HG03064 (cell line): ENCODE data around the gene HYAL3.
"Not testable (repeated sequence)": the region's sequence is repeated elsewhere in the genome, so short reads cannot be mapped to it uniquely, and the experiment has no call there.

Experiments
- ATAC-seq: cut with Tn5 transposase; IDR thresholded peaks from one replicate; pipeline ENCODE4 v1.9.1; 2021; ENCODE audit warnings: low read depth; ENCODE audit not compliant: unreplicated experiment

HYAL3 gene

GRCh38 chr3:50316657-50317242 lies 17.5 kb upstream of the HYAL3 start:
- no peak for ATAC-seq

- no peak for ATAC-seq
Observed at GRCh38 chr3:50314816-50315215, 15.6 kb upstream of the HYAL3 start.

- no peak for ATAC-seq
Observed at GRCh38 chr3:50314342-50314741, 15.1 kb upstream of the HYAL3 start.

- not testable (repeated sequence) for ATAC-seq
Observed at GRCh38 chr3:50312041-50312440, 12.8 kb upstream of the HYAL3 start.

GRCh38 chr3:50304601-50305000 lies 5.4 kb upstream of the HYAL3 start:
- ATAC-seq, result no peak

- ATAC-seq, result no peak
Observed at GRCh38 chr3:50303013-50303815, 4.0 kb upstream of the HYAL3 start, which contains the start of gene HYAL1. HYAL1 (minus strand) TSS chr3:50303574; CDS start chr3:50302956, 618 bp downstream.

GRCh38 chr3:50302095-50303012 lies 3.1 kb upstream of the HYAL3 start:
- ATAC-seq, result no peak

- no peak for ATAC-seq
Observed at GRCh38 chr3:50300681-50301254, 1.6 kb upstream of the HYAL3 start.

GRCh38 chr3:50299929-50300680 lies 900 bp upstream of the HYAL3 start:
- ATAC-seq, result no peak

- no peak for ATAC-seq
Observed at GRCh38 chr3:50299638-50299928, 378 bp upstream of the HYAL3 start.

GRCh38 chr3:50297896-50298725 lies 1.1 kb downstream of the HYAL3 start:
- ATAC-seq, result no peak

- ATAC-seq, result no peak
Observed at GRCh38 chr3:50297384-50297775, 1.8 kb downstream of the HYAL3 start.

GRCh38 chr3:50296721-50297383 lies 2.4 kb downstream of the HYAL3 start:
- no peak for ATAC-seq

GRCh38 chr3:50295553-50296431 lies 3.4 kb downstream of the HYAL3 start:
- no peak for ATAC-seq

GRCh38 chr3:50294492-50295403 lies 4.5 kb downstream of the HYAL3 start:
- ATAC-seq, result no peak

- ATAC-seq, result no peak
Observed at GRCh38 chr3:50294089-50294488, 5.1 kb downstream of the HYAL3 start.
